ELR (cell line): Measurements from ENCODE around the gene SCEL.

ENCODE experiments used
- DNase-seq: peaks from one replicate; pipeline ENCODE4 v3.0.0-alpha.2; 2015; ENCODE audit warnings: low read depth

SCEL gene

DNA sequence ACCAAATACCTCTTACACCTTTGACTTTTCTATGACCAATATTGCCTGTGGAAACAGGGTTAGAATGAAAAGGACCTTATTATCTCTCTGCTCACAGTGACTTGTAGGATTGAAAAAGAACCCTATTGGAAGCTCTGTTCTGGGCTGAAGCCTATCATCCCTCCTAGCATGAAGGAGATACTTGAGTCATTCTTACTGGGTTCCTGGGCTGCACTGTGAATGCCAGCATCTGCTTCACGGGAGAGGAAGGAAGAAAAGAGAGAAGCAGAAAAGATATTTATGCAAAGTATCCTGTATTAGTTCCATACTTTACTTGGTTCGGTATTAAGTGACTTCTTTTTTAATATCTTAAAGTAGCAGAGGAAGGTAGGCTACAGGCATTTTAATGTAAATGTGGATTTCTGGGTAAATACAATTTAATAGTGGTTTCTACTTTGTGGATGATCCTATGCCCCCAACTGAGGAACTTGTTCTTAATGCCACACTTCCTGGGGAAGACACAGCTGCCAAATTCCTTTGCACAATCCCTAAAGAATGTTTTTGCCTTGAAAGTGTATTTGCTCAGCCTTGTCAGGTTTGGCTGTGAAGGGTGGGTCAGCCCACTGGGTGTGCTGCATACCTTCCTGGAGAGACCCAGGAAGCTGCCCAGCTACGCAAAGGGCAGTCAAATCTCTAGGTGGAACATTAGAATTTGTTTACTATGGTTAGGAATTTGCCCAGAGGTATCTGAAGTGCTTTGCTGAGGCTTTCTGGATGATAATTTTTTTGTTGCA lies 13.7 kb upstream of the SCEL start:
- peak; percentile 18 for DNase-seq

GRCh38 chr13:77522444-77522843 lies 13.1 kb upstream of the SCEL start:
- no peak for DNase-seq

DNA sequence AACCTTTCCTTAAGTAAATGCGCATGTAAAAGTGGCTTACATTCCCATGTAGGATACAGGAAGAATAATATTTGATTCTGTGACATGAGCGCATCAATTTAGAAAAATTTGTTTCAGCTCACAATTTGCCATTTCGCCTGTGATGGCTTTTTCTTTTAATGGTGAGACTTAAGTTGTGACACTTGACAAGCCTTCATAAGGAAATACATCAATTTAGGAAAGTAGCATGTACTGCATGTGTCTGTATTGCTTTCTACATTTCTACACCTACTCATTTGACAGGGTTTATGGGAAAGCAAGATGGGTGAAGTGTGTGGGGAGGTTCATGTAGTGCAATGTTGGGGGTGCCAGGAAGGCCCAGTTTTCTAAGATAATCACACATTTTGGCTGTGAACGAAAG lies 12.1 kb upstream of the SCEL start:
- no peak for DNase-seq

- DNase-seq: no peak
Measured at GRCh38 chr13:77523834-77524728, 11.4 kb upstream of the SCEL start.

- DNase-seq: no peak
Measured at GRCh38 chr13:77528414-77528813, 7.1 kb upstream of the SCEL start.

DNA sequence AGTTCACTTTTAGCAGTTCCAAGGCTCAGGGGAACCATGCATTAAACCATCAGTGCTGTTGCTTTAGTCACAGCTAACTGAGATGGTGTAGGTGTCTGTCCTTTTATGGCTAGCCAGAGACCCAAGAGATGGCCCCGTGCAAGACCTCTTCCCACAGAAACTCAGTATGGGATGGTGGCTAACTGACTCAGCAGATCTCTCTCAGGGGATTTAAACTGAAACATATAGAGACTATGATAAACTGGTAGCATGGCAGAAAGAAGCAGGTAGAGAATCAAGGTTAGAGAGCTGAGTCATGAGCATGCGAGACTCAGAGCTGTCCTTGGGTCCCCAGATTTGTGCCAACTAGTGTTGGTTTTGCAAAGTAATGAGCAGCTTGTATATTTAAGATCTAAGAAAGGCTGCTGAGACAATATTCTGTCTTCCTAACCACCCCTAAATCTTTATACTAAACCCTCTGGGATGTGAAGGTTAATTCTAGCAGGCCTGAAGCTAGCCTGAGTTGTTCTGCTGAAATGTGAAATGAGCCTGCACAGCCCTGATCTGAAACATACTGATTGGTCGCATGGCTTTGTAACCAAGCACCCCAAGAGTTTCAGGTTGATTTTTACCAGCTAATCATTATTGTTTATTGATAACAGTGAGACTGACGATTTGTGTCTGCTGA lies 6.5 kb upstream of the SCEL start:
- DNase-seq: no peak

DNA sequence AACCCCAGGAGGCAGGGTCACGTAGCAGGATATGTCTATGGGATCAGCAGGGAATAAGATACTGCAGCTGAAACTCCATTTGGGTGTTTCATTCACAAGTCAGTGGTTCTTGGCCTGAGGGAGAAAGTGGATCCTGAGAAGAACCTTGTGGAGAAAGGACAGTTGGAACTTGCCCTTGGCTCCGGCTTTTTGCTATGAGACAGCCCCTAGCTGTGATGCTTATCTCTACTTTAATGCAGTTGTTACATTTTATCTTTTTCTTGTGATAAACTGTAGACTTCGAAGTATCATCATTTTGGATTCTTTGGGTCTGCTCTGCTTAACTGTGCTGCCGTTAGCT lies 6.0 kb upstream of the SCEL start:
- DNase-seq: no peak

- no peak for DNase-seq
Measured at GRCh38 chr13:77530875-77531274, 4.6 kb upstream of the SCEL start.

- no peak for DNase-seq
Measured at GRCh38 chr13:77532983-77533382, 2.5 kb upstream of the SCEL start.

GRCh38 chr13:77533875-77534788 lies 1.4 kb upstream of the SCEL start:
- DNase-seq: no peak

GRCh38 chr13:77536358-77536757 lies 852 bp downstream of the SCEL start:
- DNase-seq: no peak

GRCh38 chr13:77537289-77537919 lies 1.9 kb downstream of the SCEL start:
- DNase-seq: no peak

DNA sequence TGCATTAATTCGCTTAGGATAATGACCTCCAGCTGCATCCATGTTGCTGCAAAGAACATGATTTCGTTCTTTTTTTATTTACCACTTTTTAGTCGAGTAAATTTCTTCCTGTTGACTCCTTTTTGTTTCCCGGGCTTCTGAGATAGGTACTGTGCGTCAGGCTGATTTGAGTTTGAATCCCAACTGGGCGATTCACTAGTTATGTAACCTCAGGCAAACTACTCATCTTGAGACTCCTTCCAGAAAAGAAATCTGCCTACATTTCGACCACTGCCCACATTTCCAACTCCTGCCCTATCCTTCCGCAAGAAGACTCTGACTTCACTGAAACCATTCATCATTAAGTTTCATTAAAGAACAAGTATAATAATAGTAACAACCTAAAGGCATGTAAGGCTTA lies 8.2 kb downstream of the SCEL start:
- DNase-seq: no peak

DNA sequence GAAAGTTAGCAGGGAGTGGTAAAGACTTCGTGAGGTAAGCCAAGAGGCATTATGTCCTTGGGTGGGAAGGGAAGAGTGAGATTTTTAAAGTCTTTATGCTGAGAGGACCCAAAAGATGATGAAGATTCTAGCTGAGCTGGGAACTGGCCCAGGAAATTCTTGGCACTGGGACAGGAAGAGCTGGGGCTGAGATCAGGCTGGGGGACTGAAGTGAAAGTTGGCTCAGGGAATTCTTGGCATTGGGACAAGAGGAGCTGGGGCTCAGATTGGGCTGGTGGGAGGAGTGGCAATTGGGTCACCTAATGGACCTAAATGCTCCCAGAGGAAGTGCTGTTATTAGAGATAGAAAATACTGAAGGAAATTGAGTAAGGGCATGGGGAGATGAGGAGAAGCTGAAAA lies 8.8 kb downstream of the SCEL start:
- DNase-seq: no peak

DNA sequence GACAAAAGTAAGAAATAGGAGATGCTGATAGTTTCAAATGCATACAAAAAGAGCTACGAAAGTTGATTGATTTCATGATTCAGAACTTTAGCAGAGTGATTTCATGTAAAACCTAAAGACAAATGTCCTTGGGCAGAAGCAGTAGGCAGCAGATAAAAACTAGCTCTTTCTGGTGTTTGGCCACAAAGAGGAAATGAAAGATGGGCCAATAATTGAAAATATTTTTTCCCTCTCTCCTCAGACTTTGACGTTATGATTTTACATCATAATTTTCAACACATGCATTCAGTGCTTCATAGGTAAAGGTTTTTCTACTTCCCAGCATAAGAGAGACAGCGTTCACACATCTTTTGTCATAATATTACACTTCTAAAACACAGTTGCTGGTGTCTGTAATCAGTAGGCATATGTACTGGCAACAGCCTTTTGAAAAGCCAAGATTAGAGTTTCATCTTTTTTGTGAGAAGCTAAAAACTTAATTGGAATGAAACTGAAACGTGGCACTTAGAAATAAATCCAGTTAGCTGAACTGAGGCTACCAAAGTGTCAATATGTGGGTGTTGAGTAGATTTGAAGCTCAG lies 9.3 kb downstream of the SCEL start:
- no peak for DNase-seq

GRCh38 chr13:77545626-77546412 lies 10.3 kb downstream of the SCEL start:
- DNase-seq: no peak

GRCh38 chr13:77548095-77548494 lies 12.6 kb downstream of the SCEL start:
- no peak for DNase-seq

GRCh38 chr13:77548594-77548993 lies 13.1 kb downstream of the SCEL start:
- no peak for DNase-seq

DNA sequence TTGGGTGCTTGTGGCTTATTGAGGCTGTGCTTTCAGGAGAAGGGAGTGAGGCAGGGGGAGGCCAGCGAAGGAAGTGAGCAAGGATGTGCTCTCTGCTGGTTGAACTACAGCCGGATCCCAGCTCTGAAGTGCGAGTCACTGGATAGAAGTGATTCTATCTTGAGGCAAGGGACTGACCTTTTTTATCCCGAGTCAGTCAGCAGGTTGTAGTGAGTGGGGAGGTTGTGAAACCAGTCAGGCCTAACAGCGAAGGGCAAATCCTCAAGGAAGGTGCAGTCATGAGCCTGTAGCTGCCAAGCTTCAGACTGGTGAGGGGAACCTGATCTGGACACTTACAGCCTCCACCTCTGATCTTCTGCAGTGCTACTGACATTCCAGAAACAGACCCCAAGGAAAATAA lies 18.6 kb downstream of the SCEL start:
- no peak for DNase-seq

DNA sequence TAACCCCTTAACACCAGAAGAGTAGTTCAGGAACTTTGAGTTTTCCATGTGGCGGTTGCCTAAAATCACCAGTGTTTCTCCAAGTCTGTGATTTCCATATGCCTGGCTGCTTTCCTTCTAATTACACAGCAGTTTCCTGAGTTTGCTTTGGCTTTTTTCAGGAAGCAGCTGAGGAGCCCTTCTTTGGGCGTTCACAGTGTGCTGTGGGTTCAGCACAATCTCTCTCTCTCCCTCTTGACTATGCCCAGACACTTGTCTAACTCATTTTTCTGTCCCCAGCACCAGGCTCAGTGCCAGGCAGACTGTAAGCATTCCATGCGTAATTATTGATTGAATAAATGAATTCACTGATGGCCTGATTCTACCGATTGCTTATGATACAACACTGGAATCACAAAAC lies 19.7 kb downstream of the SCEL start:
- no peak for DNase-seq
